T-cell (primary cell): Measurements from ENCODE around the gene CNN3. TPM values are rescaled to one million over a fixed set of nuclear protein-coding genes. Genes with fewer than 3 reads are reported as not detected.

Source experiments
- ATAC-seq, 4 experiments: fragments of 200-7000 bp in 3 of 4; fragments of 150-1000 bp in 1 of 4; cut with Tn5 transposase; replicated peaks in 1 of 4; 1 replicate in 3 of 4; 2 replicates in 1 of 4; pipeline ENCODE4 v1.10.0; 2021; ENCODE audit warnings: moderate library complexity in 3 of 4, mild to moderate bottlenecking in 2 of 4, moderate number of reproducible peaks in 1 of 4
- CTCF ChIA-PET, 2 donors: fragments of 300-600 bp; sonication (Branson Sonifier 250); formaldehyde crosslinking; loops; one replicate each; lab custom pipeline; 2022; ENCODE audit warnings: antibody characterized with exemption in 2 of 2; lab: Charles Lee
- POLR2A ChIA-PET, 2 donors: fragments of 300-600 bp; sonication (Branson Sonifier 250); formaldehyde crosslinking; loops; one replicate each; lab custom pipeline; 2022; ENCODE audit warnings: antibody characterized with exemption in 2 of 2; lab: Charles Lee
- DNase-seq, 35 experiments: peaks; one replicate each; pipeline versions ENCODE4 v3.0.0 to v3.0.0-alpha.2; 2013 to 2023
- H3K27ac ChIP-seq: one replicate; pipeline ENCODE4 v1.5.1; 2013; ENCODE audit warnings: low read length
- H3K27me3 ChIP-seq, 2 experiments: replicated peaks in 1 of 2; 1 replicate in 1 of 2; 2 replicates in 1 of 2; pipeline versions ENCODE4 v1.6.1 to v1.7.0; 2013; ENCODE audit warnings: low read length in 1 of 2, mixed read lengths in 1 of 2; ENCODE audit not compliant: control insufficient read depth in 2 of 2, insufficient read depth in 2 of 2; ENCODE audit errors: extremely low read depth in 1 of 2
- H3K36me3 ChIP-seq, 2 donors: 1 replicate in 1 of 2; 2 replicates in 1 of 2; pipeline versions ENCODE4 v1.6.1 to v1.7.0; 2013; ENCODE audit warnings: low read length in 1 of 2; ENCODE audit not compliant: control insufficient read depth in 2 of 2, insufficient read depth in 1 of 2; ENCODE audit errors: extremely low read depth in 1 of 2
- H3K4me1 ChIP-seq, 2 experiments: 1 replicate in 1 of 2; 2 replicates in 1 of 2; pipeline versions ENCODE4 v1.6.1 to v1.7.0; 2013; ENCODE audit warnings: low read length in 2 of 2, mixed read lengths in 1 of 2; ENCODE audit not compliant: insufficient read depth in 2 of 2, control insufficient read depth in 1 of 2; ENCODE audit errors: extremely low read depth in 1 of 2
- H3K4me3 ChIP-seq, 2 donors: 1 replicate in 1 of 2; 2 replicates in 1 of 2; pipeline versions ENCODE4 v1.5.1 to v1.7.0; 2013; ENCODE audit warnings: mild to moderate bottlenecking in 2 of 2, low read length in 1 of 2, moderate library complexity in 1 of 2; ENCODE audit not compliant: control insufficient read depth in 1 of 2; ENCODE audit errors: extremely low read depth in 1 of 2
- H3K9me3 ChIP-seq: 2 replicates; pipeline ENCODE4 v1.7.0; 2013
- H3K27ac Mint-ChIP-seq, 2 donors: one replicate each; pipeline ENCODE4 v1.8.0; 2020 to 2021; ENCODE audit warnings: mild to moderate bottlenecking in 2 of 2, mixed read lengths in 2 of 2
- H3K27me3 Mint-ChIP-seq, 2 donors: one replicate each; pipeline ENCODE4 v1.8.0; 2021 to 2022; ENCODE audit warnings: mixed read lengths in 2 of 2
- H3K36me3 Mint-ChIP-seq: one replicate; pipeline ENCODE4 v1.8.0; 2021; ENCODE audit warnings: mixed read lengths
- H3K4me1 Mint-ChIP-seq, 3 donors: one replicate each; pipeline ENCODE4 v1.8.0; 2020 to 2022; ENCODE audit warnings: mixed read lengths in 3 of 3, mild to moderate bottlenecking in 1 of 3
- H3K4me3 Mint-ChIP-seq, 3 donors: one replicate each; pipeline ENCODE4 v1.8.0; 2020 to 2022; ENCODE audit warnings: mild to moderate bottlenecking in 3 of 3, mixed read lengths in 3 of 3, moderate library complexity in 3 of 3
- H3K9me3 Mint-ChIP-seq, 3 donors: one replicate each; pipeline ENCODE4 v1.8.0; 2020 to 2022; ENCODE audit warnings: mixed read lengths in 3 of 3
- WGBS: methylation state at CpG from one replicate; pipeline ENCODE4 v1.1.5; 2013; ENCODE audit warnings: missing lambda C conversion rate; ENCODE audit not compliant: insufficient coverage; 5-methylcytosine and 5-hydroxymethylcytosine counted together
- total RNA-seq, 35 experiments: library from RNA in 6 of 35; stranded (reverse) in 6 of 35; fragments of 120-200 nt in 1 of 35; gene quantifications; one replicate each; pipeline versions ENCODE4 v1.2.1 to v1.2.4 and lab custom pipeline; 2013 to 2026

CNN3 gene
- total RNA-seq, 5 donors from 2014 or later (not counting 1 experiment from before 2014, with no cell fraction given): 2.0 to 7.3 (median 5.0) TPM

DNA sequence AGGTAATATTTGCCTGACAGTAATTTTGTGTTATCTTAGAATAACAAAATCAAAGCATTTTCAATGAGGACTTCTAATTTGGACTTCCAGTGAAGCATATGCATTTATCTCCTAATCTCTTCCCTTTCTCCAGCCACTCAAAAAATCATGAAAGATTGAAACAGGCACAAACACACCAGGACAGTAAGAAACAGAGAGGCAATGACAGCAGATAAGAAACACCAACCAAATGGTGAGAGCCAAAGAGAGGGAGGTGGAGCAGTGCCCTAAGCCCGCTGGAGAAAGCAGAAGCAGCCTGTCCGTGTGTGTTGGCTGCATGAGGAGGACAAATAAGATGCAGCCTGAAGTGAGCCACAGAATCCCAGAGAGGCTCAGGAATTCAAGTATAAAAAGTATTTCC, 67.7 kb downstream of the CNN3 start:
- WGBS: no CpG with 5 or more reads among the region's 2 CpGs
- Mint-ChIP-seq H3K36me3 (no peaks in the 10 kb centered on the region), H3K27ac (no peak overlapping the region), H3K4me1 (no peaks in the 10 kb centered on the region), H3K9me3 (no peaks in the 10 kb centered on the region), H3K4me3 (no peak overlapping the region), H3K27me3 (peaks cover 7 to 8% of the 10 kb centered on the region in 2 donors)
- DNase-seq (no peak), ATAC-seq (no peak)
- ChIA-PET CTCF (interaction anchor here in 1 of 2 donors (1.0 kb wide), 1 partner anchor 181 kb away, joined by 3 read pairs; no protein-coding TSS in a partner anchor), POLR2A (no interaction called here)
- Histone ChIP-seq H3K27ac (no peak overlapping the region), H3K9me3 (no peaks in the 10 kb centered on the region), H3K4me1 (no peaks in the 10 kb centered on the region), H3K36me3 (no peaks in the 10 kb centered on the region), H3K27me3 (peaks cover 0 to 16% of the 10 kb centered on the region in 2 experiments), H3K4me3 (no peak overlapping the region)

DNA sequence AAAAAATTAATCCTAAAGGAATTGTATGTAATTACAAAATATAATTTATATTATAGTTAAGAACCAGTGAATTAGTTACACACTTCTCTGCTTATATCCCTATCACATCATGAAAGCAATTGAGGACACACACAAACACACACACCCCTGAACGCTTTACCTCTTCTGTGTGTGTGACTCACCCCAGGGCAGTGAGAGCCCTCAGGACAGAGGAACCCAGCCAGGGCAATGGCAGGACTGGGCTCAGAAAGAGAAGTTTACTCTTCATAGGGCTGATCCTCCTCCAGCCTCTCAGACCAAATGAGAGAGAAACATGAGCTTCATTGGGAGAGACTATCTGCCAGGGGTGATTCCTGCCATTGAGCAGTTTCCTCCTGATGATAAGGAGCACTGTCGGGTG, 68.6 kb downstream of the CNN3 start:
- WGBS: 71% methylated on average over 1 of the region's 2 CpGs
- no peak overlapping the region for H3K4me3 ChIP-seq
- no peaks in the 10 kb centered on the region for H3K4me1 ChIP-seq
- peaks cover 7 to 8% of the 10 kb centered on the region in 2 donors for H3K27me3 Mint-ChIP-seq
- H3K27ac ChIP-seq: no peak overlapping the region
- H3K36me3 ChIP-seq: no peaks in the 10 kb centered on the region
- H3K4me1 Mint-ChIP-seq: no peaks in the 10 kb centered on the region
- ATAC-seq: no peak
- CTCF ChIA-PET: interaction anchor here in 1 of 2 donors (5.8 kb wide), 1 partner anchor 186 kb away, joined by 120 read pairs; no protein-coding TSS in a partner anchor
- H3K9me3 ChIP-seq: no peaks in the 10 kb centered on the region
- no peak overlapping the region for H3K4me3 Mint-ChIP-seq
- no peak for DNase-seq
- peaks cover 3 to 16% of the 10 kb centered on the region in 2 experiments for H3K27me3 ChIP-seq
- H3K27ac Mint-ChIP-seq: no peak overlapping the region
- POLR2A ChIA-PET: no interaction called here
- H3K9me3 Mint-ChIP-seq: no peaks in the 10 kb centered on the region
- H3K36me3 Mint-ChIP-seq: no peaks in the 10 kb centered on the region

DNA sequence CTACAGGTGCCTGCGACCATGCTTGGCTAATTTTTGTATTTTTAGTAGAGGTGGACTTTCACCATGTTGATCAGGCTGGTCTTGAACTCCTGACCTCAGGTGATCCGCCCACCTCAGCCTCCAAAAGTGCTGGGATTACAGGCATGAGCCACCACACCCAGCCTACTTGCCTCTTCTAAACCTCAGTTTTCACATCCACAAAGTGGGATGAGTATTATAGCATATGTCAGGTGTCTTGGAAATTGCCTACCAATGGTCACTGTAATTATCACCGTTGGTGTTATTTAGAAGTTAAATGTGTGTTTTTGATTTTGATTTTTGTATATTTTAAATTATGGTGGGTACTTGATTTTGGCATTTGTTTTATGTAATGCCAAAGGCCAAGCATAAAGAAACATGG, 70.0 kb downstream of the CNN3 start:
- Histone ChIP-seq H3K9me3 (no peaks in the 10 kb centered on the region), H3K27ac (no peak overlapping the region), H3K27me3 (peaks cover 3 to 16% of the 10 kb centered on the region in 2 experiments), H3K4me1 (no peaks in the 10 kb centered on the region), H3K4me3 (no peak overlapping the region), H3K36me3 (no peaks in the 10 kb centered on the region)
- no peak overlapping the region for H3K27ac Mint-ChIP-seq
- 83% methylated on average over 1 of the region's 3 CpGs for WGBS
- DNase-seq (no peak), ATAC-seq (no peak)
- no peaks in the 10 kb centered on the region for H3K4me1 Mint-ChIP-seq
- POLR2A ChIA-PET: no interaction called here
- no peaks in the 10 kb centered on the region for H3K9me3 Mint-ChIP-seq
- peaks cover 7 to 8% of the 10 kb centered on the region in 2 donors for H3K27me3 Mint-ChIP-seq
- H3K4me3 Mint-ChIP-seq: no peak overlapping the region
- no peaks in the 10 kb centered on the region for H3K36me3 Mint-ChIP-seq
- CTCF ChIA-PET: interaction anchor here (0.7 to 5.8 kb wide), 8 partner anchors 8 to 1165 kb away, joined by 3 to 120 read pairs (median 4); partner anchors contain the start of gene RWDD3 (in 1 of the 2)

DNA sequence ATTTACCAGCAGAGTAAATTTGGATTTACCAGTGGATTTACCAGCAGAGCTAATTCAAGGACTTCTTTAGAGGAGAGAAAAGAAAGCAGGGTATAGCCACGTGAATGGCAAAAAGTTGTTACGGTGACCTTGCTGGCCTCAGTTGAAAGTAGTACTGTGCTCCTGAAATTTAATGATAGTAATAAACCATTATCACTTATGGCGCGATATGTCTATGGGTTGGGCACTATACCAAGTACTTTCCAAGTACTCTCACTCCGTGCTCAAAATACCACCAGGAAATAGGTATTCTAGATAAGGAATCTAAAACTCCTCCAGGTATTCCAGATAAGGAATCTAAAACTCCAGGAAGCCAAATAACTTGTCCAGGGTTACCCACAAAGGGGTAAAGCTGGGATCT, 70.9 kb downstream of the CNN3 start:
- ChIA-PET POLR2A (no interaction called here), CTCF (interaction anchor here (0.6 to 5.8 kb wide), 9 partner anchors 10 to 1165 kb away, joined by 3 to 120 read pairs (median 3); partner anchors contain the start of gene RWDD3 (in 1 of the 2))
- no peak overlapping the region for H3K4me3 Mint-ChIP-seq
- no peaks in the 10 kb centered on the region for H3K4me1 Mint-ChIP-seq
- DNase-seq (no peak), ATAC-seq (no peak)
- no peaks in the 10 kb centered on the region for H3K4me1 ChIP-seq
- H3K4me3 ChIP-seq: no peak overlapping the region
- no peak overlapping the region for H3K27ac Mint-ChIP-seq
- peaks cover 7 to 8% of the 10 kb centered on the region in 2 donors for H3K27me3 Mint-ChIP-seq
- no peaks in the 10 kb centered on the region for H3K9me3 Mint-ChIP-seq
- H3K27ac ChIP-seq: no peak overlapping the region
- no peaks in the 10 kb centered on the region for H3K36me3 ChIP-seq
- H3K27me3 ChIP-seq: peaks cover 3 to 16% of the 10 kb centered on the region in 2 experiments
- H3K9me3 ChIP-seq: no peaks in the 10 kb centered on the region
- WGBS: no CpG with 5 or more reads among the region's 5 CpGs
- no peaks in the 10 kb centered on the region for H3K36me3 Mint-ChIP-seq

DNA sequence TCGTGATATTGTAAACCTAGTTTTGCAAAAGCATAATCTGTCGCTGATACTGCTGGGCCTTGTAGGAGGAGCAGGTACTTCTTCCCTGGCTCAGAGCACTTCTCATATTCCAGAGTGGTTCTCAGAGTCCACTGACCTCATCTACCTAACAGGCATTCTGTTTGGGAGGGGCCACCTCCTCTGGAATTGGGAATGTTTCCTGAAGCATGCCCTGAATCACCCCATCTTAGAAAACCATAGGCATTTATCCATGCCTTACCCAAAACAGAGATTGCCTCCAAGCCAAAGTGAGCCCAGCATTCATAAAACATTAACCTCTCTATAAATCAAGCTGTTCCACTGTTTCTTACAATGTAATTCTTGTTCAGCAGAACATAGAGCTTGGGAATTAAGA, 71.6 kb downstream of the CNN3 start:
- 90% methylated on average over 2 of the region's 2 CpGs for WGBS
- Histone ChIP-seq H3K9me3 (no peaks in the 10 kb centered on the region), H3K4me1 (no peaks in the 10 kb centered on the region), H3K27ac (no peak overlapping the region), H3K4me3 (no peak overlapping the region), H3K36me3 (no peaks in the 10 kb centered on the region), H3K27me3 (peaks cover 3 to 18% of the 10 kb centered on the region in 2 experiments)
- Mint-ChIP-seq H3K27me3 (peaks cover 6 to 8% of the 10 kb centered on the region in 2 donors), H3K9me3 (no peaks in the 10 kb centered on the region), H3K4me3 (no peak overlapping the region), H3K4me1 (no peaks in the 10 kb centered on the region), H3K27ac (no peak overlapping the region), H3K36me3 (no peaks in the 10 kb centered on the region)
- CTCF ChIA-PET: interaction anchor here (0.6 to 5.8 kb wide), 19 partner anchors 9 to 379 kb away, joined by 3 to 120 read pairs (median 4); partner anchors contain the start of gene RWDD3 (in 1 of the 2)
- POLR2A ChIA-PET: no interaction called here
- no peak for ATAC-seq
- no peak for DNase-seq

DNA sequence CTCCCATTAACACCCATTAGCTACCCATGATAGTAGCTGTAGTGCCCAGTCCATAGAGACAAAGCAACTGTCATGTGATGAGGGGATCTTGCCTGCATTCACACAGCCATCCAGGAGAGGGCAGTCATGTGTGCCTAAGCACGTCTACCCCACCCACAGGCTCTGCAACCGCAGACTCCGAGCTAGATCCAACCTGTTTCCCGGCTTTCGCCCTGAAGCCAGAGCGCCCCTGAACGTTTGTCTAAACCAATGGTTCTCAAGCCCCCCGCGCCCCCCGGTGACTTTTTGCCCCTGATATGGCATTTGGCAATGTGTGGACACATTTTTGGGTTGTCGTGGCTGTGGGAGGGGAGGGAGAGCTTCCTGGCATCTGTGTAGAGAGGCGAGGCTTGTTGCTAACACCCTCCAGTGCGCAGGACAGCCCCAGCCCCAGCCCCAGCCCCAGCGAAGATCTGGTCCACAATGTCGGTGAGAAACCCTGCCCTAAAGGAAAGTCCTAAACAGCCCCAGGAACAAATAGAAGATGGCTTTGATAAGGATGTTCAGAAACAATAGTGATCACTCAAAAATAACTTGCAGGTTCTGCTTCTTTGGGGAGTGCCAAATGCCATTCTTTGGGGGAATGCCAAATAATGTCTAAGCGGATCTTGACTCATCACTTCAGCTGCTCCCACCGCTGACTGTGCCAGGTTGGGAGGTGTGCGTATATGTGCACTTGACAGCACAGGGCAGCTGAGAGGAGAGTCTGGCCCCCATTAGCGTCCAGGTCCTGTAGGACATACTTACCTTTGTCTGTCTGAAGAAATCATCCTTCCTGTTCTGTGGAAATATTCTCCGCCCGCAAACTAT, 72.2 kb downstream of the CNN3 start:
- peaks cover 8% of the 10 kb centered on the region in 2 donors for H3K27me3 Mint-ChIP-seq

More for the DNA sequence above, 72.2 kb downstream of the CNN3 start:
- 28% methylated on average over 10 of the region's 21 CpGs for WGBS
- peak; percentile 94 to 98 (median 96) for ATAC-seq
- Mint-ChIP-seq H3K36me3 (no peaks in the 10 kb centered on the region), H3K9me3 (no peaks in the 10 kb centered on the region), H3K27ac (no peak overlapping the region), H3K4me3 (no peak overlapping the region), H3K4me1 (no peaks in the 10 kb centered on the region)
- Histone ChIP-seq H3K9me3 (no peaks in the 10 kb centered on the region), H3K36me3 (no peaks in the 10 kb centered on the region), H3K27me3 (peaks cover 3 to 20% of the 10 kb centered on the region in 2 experiments), H3K4me1 (no peaks in the 10 kb centered on the region), H3K27ac (no peak overlapping the region), H3K4me3 (peak overlapping the region; percentile 51 to 64)
- DNase-seq: peak; percentile 42 to 88 (median 66)
- CTCF ChIA-PET: interaction anchor here (0.6 to 5.8 kb wide), 41 partner anchors 9 to 1888 kb away, joined by 3 to 120 read pairs (median 4); partner anchors contain the start of genes RWDD3 (in 2 of the 2) and ALG14 (in 1 of the 2)
- POLR2A ChIA-PET: interaction anchor here (0.6 to 0.8 kb wide), 2 partner anchors 379 kb away, joined by 3 read pairs; partner anchors contain the start of gene RWDD3 (in 1 of the 2)
